ENCODE results near the gene PASD1. TPM values are rescaled to one million over a fixed set of nuclear protein-coding genes. Genes with fewer than 3 reads are reported as not detected.

Gene PASD1
- total RNA-seq, 1 experiment from 2014 or later: not detected

DNA sequence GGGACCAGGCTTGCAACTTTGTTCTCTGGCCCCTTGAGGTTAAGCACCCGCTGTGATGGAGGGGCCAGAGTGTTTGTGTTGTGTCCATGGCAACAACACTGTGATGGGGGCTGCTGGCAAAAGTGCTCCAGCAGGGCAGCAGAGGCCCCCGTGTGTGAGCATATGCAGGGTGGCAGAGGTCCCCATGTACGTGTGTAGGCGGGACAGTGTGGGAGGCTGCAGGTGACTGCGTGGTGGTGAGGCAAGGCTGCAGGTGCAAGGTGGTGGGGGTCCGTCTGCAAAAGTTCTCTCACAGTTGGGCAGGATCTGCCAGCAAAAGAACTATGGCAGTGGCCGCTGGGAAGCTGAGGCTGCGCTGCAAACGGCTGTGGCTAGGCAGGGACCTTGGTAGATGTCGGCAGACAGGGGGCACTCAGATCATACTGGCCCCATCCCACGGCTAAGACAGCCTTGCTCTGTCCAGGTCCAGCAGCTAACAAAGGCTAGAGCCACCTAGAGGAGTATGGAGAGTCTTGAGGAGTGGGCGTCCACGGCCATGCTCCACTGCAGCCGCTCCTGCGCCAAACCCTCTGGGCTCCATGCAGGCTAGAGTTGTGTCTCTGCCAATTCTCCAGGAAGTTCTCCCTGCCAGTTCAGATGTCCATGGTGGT lies 46.8 kb upstream of the PASD1 start:
- no TSS peak for BruUV-seq (replicated peaks)
- in situ Hi-C loops (cut with HindIII; ENCODE audit: low pct_unique_long_range_greater_than_20kb, low sequenced_read_pairs) (no loop called here), intact Hi-C loops (cut with micrococcal nuclease; ENCODE audit: unreplicated experiment) (no loop called here)
- TF ChIP-seq POLR2AphosphoS5 (IDR thresholded peaks at IDR 0.05; ENCODE audit: low read depth, low read length): no peak
- TF ChIP-seq, protein P1, sequence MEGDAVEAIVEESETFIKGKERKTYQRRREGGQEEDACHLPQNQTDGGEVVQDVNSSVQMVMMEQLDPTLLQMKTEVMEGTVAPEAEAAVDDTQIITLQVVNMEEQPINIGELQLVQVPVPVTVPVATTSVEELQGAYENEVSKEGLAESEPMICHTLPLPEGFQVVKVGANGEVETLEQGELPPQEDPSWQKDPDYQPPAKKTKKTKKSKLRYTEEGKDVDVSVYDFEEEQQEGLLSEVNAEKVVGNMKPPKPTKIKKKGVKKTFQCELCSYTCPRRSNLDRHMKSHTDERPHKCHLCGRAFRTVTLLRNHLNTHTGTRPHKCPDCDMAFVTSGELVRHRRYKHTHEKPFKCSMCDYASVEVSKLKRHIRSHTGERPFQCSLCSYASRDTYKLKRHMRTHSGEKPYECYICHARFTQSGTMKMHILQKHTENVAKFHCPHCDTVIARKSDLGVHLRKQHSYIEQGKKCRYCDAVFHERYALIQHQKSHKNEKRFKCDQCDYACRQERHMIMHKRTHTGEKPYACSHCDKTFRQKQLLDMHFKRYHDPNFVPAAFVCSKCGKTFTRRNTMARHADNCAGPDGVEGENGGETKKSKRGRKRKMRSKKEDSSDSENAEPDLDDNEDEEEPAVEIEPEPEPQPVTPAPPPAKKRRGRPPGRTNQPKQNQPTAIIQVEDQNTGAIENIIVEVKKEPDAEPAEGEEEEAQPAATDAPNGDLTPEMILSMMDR (IDR thresholded peaks at IDR 0.05): no peak
- TF ChIP-seq SIN3A (IDR thresholded peaks at IDR 0.05; ENCODE audit: borderline replicate concordance, insufficient read depth, low read depth, low read length): no peak
- TF ChIP-seq, protein P2, sequence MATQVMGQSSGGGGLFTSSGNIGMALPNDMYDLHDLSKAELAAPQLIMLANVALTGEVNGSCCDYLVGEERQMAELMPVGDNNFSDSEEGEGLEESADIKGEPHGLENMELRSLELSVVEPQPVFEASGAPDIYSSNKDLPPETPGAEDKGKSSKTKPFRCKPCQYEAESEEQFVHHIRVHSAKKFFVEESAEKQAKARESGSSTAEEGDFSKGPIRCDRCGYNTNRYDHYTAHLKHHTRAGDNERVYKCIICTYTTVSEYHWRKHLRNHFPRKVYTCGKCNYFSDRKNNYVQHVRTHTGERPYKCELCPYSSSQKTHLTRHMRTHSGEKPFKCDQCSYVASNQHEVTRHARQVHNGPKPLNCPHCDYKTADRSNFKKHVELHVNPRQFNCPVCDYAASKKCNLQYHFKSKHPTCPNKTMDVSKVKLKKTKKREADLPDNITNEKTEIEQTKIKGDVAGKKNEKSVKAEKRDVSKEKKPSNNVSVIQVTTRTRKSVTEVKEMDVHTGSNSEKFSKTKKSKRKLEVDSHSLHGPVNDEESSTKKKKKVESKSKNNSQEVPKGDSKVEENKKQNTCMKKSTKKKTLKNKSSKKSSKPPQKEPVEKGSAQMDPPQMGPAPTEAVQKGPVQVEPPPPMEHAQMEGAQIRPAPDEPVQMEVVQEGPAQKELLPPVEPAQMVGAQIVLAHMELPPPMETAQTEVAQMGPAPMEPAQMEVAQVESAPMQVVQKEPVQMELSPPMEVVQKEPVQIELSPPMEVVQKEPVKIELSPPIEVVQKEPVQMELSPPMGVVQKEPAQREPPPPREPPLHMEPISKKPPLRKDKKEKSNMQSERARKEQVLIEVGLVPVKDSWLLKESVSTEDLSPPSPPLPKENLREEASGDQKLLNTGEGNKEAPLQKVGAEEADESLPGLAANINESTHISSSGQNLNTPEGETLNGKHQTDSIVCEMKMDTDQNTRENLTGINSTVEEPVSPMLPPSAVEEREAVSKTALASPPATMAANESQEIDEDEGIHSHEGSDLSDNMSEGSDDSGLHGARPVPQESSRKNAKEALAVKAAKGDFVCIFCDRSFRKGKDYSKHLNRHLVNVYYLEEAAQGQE (IDR thresholded peaks at IDR 0.05; ENCODE audit: insufficient read depth in 1 of 2, low read depth in 2 of 2, low read length in 1 of 2): no peak
- no peak for TF ChIP-seq TCF7L2 (IDR thresholded peaks at IDR 0.05; ENCODE audit: low read depth, low read length)
- ATAC-seq (no peak), DNase-seq (ENCODE audit: low read depth, low spot score) (no peak)
- Histone ChIP-seq H3K27ac (ENCODE audit: low read length) (no peak overlapping the region), H3K9me3 (ENCODE audit: control insufficient read depth, insufficient read depth, low read depth, low read length) (no peaks in the 10 kb centered on the region), H3K4me3 (ENCODE audit: low read depth in 2 of 2, low read length in 2 of 2) (no peak overlapping the region), H3K4me1 (ENCODE audit: control insufficient read depth, insufficient read depth, low read length) (no peaks in the 10 kb centered on the region), H3K36me3 (ENCODE audit: control insufficient read depth, insufficient read depth, low read length) (no peaks in the 10 kb centered on the region), H3K27me3 (ENCODE audit: control insufficient read depth, insufficient read depth, low read length) (peaks cover 2% of the 10 kb centered on the region; the same call in 1 of the 2 replicates)
- POLR2A ChIA-PET: no interaction called here
- CTCF ChIA-PET: no interaction called here

DNA sequence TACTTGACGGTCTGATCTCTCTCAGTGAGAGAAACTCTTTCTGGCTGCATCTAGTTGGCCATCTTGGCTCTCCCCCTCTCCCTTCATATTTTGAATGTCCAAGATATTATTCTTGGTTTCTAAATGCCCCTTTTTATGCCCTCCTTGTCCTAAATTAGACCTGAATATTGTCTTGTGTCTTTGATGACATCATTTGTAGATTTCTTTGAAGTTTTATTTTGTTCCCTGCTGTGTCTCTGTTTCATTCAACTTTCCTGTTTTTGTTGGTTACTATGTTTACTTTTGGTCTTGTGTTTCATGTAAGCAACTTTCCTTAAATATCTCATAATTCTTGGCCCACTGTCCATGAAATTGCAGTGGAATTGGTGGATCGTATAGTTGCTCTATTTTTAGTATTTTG lies 46.1 kb upstream of the PASD1 start:
- ATAC-seq: no peak
- peaks cover 2% of the 10 kb centered on the region; the same call in 1 of the 2 replicates for H3K27me3 ChIP-seq (ENCODE audit: control insufficient read depth, insufficient read depth, low read length)
- no peak overlapping the region for H3K27ac ChIP-seq (ENCODE audit: low read length)
- intact Hi-C loops (cut with micrococcal nuclease; ENCODE audit: unreplicated experiment) (no loop called here), in situ Hi-C loops (cut with HindIII; ENCODE audit: low pct_unique_long_range_greater_than_20kb, low sequenced_read_pairs) (no loop called here)
- H3K36me3 ChIP-seq (ENCODE audit: control insufficient read depth, insufficient read depth, low read length): no peaks in the 10 kb centered on the region
- H3K4me1 ChIP-seq (ENCODE audit: control insufficient read depth, insufficient read depth, low read length): no peaks in the 10 kb centered on the region
- CTCF ChIA-PET: no interaction called here
- no peak for DNase-seq (ENCODE audit: low read depth, low spot score)
- TF ChIP-seq SIN3A (IDR thresholded peaks at IDR 0.05; ENCODE audit: borderline replicate concordance, insufficient read depth, low read depth, low read length) (no peak), TCF7L2 (IDR thresholded peaks at IDR 0.05; ENCODE audit: low read depth, low read length) (no peak), POLR2AphosphoS5 (IDR thresholded peaks at IDR 0.05; ENCODE audit: low read depth, low read length) (no peak)
- TF ChIP-seq, protein P1 (IDR thresholded peaks at IDR 0.05): no peak
- no peaks in the 10 kb centered on the region for H3K9me3 ChIP-seq (ENCODE audit: control insufficient read depth, insufficient read depth, low read depth, low read length)
- POLR2A ChIA-PET: no interaction called here
- no TSS peak for BruUV-seq (replicated peaks)
- no peak overlapping the region for H3K4me3 ChIP-seq (ENCODE audit: low read depth in 2 of 2, low read length in 2 of 2)

All from Panc1 (cell line).